HL-60 (cell line): Measurements from ENCODE around the gene VPS13C.

ENCODE experiments used
- DNase-seq, 2 experiments: peaks; one replicate each; pipeline ENCODE4 v3.0.0-alpha.2; 2010 to 2020; ENCODE audit warnings: low read depth in 1 of 2, low spot score in 1 of 2
- H3K27ac ChIP-seq: fragments of 250-450 bp; sonication (Bioruptor Pico); replicated peaks from 2 replicates; pipeline ENCODE4 v1.5.1; 2020; ENCODE audit warnings: mild to moderate bottlenecking, moderate library complexity
- H3K27me3 ChIP-seq: fragments of 250-450 bp; sonication (Bioruptor Pico); 2 replicates; pipeline ENCODE4 v1.5.1; 2021; ENCODE audit warnings: mild to moderate bottlenecking, moderate library complexity; ENCODE audit not compliant: insufficient read depth, poor library complexity, severe bottlenecking
- H3K4me3 ChIP-seq: replicated peaks from 2 replicates; pipeline ENCODE4 v1.5.1; 2011; ENCODE audit warnings: mild to moderate bottlenecking, control low read depth, low read length; ENCODE audit not compliant: insufficient read depth
- GABPA ChIP-seq: IDR thresholded peaks from 2 replicates; pipeline ENCODE4 v1.6.1; 2012; ENCODE audit warnings: low read depth
- POLR2AphosphoS5 ChIP-seq: IDR thresholded peaks from 2 replicates; pipeline ENCODE4 v1.6.1; 2012; ENCODE audit warnings: low read depth
- SPI1 ChIP-seq: IDR thresholded peaks from 2 replicates; pipeline ENCODE4 v1.6.1; 2012; ENCODE audit warnings: low read depth, mild to moderate bottlenecking, borderline replicate concordance
- TF ChIP-seq, protein P1 (sequence below): IDR thresholded peaks from one replicate; pipeline ENCODE4 v1.5.1; 2011; ENCODE audit warnings: low read length, control low read depth, inconsistent platforms; ENCODE audit not compliant: insufficient read depth
- TF ChIP-seq, protein P2 (sequence below): IDR thresholded peaks from 2 replicates; pipeline ENCODE4 v1.6.1; 2012; ENCODE audit warnings: low read depth; ENCODE audit not compliant: insufficient replicate concordance

Gene VPS13C

GRCh38 chr15:61835029-61835428 lies 225.2 kb downstream of the VPS13C start:
- Histone ChIP-seq H3K4me3 (no peak overlapping the region), H3K27me3 (peaks cover 5% of the 10 kb centered on the region), H3K27ac (no peak overlapping the region)
- no peak for DNase-seq
- TF ChIP-seq GABPA (no peak), SPI1 (no peak), POLR2AphosphoS5 (no peak)
- TF ChIP-seq, protein P1, sequence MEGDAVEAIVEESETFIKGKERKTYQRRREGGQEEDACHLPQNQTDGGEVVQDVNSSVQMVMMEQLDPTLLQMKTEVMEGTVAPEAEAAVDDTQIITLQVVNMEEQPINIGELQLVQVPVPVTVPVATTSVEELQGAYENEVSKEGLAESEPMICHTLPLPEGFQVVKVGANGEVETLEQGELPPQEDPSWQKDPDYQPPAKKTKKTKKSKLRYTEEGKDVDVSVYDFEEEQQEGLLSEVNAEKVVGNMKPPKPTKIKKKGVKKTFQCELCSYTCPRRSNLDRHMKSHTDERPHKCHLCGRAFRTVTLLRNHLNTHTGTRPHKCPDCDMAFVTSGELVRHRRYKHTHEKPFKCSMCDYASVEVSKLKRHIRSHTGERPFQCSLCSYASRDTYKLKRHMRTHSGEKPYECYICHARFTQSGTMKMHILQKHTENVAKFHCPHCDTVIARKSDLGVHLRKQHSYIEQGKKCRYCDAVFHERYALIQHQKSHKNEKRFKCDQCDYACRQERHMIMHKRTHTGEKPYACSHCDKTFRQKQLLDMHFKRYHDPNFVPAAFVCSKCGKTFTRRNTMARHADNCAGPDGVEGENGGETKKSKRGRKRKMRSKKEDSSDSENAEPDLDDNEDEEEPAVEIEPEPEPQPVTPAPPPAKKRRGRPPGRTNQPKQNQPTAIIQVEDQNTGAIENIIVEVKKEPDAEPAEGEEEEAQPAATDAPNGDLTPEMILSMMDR, result no peak
- TF ChIP-seq, protein P2, sequence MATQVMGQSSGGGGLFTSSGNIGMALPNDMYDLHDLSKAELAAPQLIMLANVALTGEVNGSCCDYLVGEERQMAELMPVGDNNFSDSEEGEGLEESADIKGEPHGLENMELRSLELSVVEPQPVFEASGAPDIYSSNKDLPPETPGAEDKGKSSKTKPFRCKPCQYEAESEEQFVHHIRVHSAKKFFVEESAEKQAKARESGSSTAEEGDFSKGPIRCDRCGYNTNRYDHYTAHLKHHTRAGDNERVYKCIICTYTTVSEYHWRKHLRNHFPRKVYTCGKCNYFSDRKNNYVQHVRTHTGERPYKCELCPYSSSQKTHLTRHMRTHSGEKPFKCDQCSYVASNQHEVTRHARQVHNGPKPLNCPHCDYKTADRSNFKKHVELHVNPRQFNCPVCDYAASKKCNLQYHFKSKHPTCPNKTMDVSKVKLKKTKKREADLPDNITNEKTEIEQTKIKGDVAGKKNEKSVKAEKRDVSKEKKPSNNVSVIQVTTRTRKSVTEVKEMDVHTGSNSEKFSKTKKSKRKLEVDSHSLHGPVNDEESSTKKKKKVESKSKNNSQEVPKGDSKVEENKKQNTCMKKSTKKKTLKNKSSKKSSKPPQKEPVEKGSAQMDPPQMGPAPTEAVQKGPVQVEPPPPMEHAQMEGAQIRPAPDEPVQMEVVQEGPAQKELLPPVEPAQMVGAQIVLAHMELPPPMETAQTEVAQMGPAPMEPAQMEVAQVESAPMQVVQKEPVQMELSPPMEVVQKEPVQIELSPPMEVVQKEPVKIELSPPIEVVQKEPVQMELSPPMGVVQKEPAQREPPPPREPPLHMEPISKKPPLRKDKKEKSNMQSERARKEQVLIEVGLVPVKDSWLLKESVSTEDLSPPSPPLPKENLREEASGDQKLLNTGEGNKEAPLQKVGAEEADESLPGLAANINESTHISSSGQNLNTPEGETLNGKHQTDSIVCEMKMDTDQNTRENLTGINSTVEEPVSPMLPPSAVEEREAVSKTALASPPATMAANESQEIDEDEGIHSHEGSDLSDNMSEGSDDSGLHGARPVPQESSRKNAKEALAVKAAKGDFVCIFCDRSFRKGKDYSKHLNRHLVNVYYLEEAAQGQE, result no peak

GRCh38 chr15:61834076-61834697 lies 226.1 kb downstream of the VPS13C start:
- TF ChIP-seq, protein P1, result peak; percentile 93
- no peak for TF ChIP-seq GABPA
- Histone ChIP-seq H3K27ac (no peak overlapping the region), H3K4me3 (no peak overlapping the region), H3K27me3 (peaks cover under 1% of the 10 kb centered on the region)
- DNase-seq, result peak in 1 of 2 experiments; percentile 66

- no peak for DNase-seq
- no peak overlapping the region for H3K27ac ChIP-seq
- no peak overlapping the region for H3K4me3 ChIP-seq
- H3K27me3 ChIP-seq, result no peaks in the 10 kb centered on the region
- TF ChIP-seq, protein P1, result no peak
- TF ChIP-seq POLR2AphosphoS5 (no peak), GABPA (no peak), SPI1 (no peak)
- TF ChIP-seq, protein P2, result no peak
Observed at GRCh38 chr15:61832223-61832622, 228.0 kb downstream of the VPS13C start.

DNA sequence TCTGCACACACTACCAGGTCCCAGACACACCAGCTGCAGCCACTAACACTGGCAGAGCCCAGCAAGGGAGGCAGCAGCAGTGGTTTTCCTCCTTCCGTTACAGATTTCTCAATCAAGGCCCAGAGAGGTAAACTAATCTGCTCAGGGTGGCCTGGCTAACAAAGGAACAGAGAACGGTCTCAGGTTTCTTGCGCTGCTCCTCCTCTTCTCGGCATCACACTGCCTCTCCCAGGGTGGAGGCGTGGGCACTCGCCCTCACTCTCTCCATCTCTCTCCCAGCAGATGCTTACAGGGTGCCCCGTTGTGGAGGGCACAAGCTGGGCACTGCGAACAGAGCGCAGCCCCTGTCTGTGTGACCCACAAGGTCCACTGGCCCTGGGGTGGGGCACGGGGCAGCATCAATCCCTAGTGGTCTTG lies 228.7 kb downstream of the VPS13C start:
- TF ChIP-seq SPI1, result no peak
- TF ChIP-seq POLR2AphosphoS5, result no peak
- no peak for TF ChIP-seq GABPA
- TF ChIP-seq, protein P1, result no peak
- TF ChIP-seq, protein P2, result no peak
- DNase-seq, result peak; percentile 12 to 75
- H3K27ac ChIP-seq, result no peak overlapping the region
- no peak overlapping the region for H3K4me3 ChIP-seq
- H3K27me3 ChIP-seq, result no peaks in the 10 kb centered on the region
